Panc1 (cell line): ENCODE results near the gene RRBP1. TPM values are rescaled to one million over a fixed set of nuclear protein-coding genes. Genes with fewer than 3 reads are reported as not detected.

Experiments used
- ATAC-seq: fragments of 200-7000 bp; cut with Tn5 transposase; 2 replicates; pipeline ENCODE4 v1.9.1; 2020; ENCODE audit warnings: mild to moderate bottlenecking, moderate library complexity
- BruUV-seq: library from RNA; stranded (reverse); fragments of 400-500 nt; replicated peaks from 2 replicates; lab custom pipeline; 2021; lab: Mats Ljungman, UMichigan
- CTCF ChIA-PET: fragments of 300-600 bp; sonication (Branson Sonifier 250); formaldehyde crosslinking; loops from one replicate; lab custom pipeline; 2022; ENCODE audit warnings: antibody characterized with exemption; lab: Charles Lee
- POLR2A ChIA-PET: fragments of 300-600 bp; sonication (Branson Sonifier 250); formaldehyde crosslinking; loops from one replicate; lab custom pipeline; 2022; ENCODE audit warnings: antibody characterized with exemption; lab: Charles Lee
- DNase-seq: peaks from one replicate; pipeline ENCODE4 v3.0.0-alpha.2; 2010; ENCODE audit warnings: low read depth, low spot score
- H3K27ac ChIP-seq: 2 replicates; pipeline ENCODE4 v1.5.1; 2011; ENCODE audit warnings: mild to moderate bottlenecking, low read length, inconsistent platforms
- H3K27me3 ChIP-seq: fragments of 200-500 bp; sonication (Bioruptor generic); 2 replicates; pipeline ENCODE4 v1.6.0; 2014; ENCODE audit warnings: low read length, inconsistent platforms; ENCODE audit not compliant: control insufficient read depth, insufficient read depth
- H3K36me3 ChIP-seq: fragments of 200-500 bp; sonication (Bioruptor generic); 2 replicates; pipeline ENCODE4 v1.5.1; 2014; ENCODE audit warnings: inconsistent platforms, mild to moderate bottlenecking, low read length, moderate library complexity; ENCODE audit not compliant: control insufficient read depth, insufficient read depth
- H3K4me1 ChIP-seq: 2 replicates; pipeline ENCODE4 v1.5.1; 2011; ENCODE audit warnings: inconsistent platforms, mild to moderate bottlenecking, low read length, moderate library complexity; ENCODE audit not compliant: control insufficient read depth, insufficient read depth
- H3K4me3 ChIP-seq, 2 experiments: 2 replicates each; pipeline ENCODE4 v1.5.1; 2011 to 2012; ENCODE audit warnings: low read depth in 2 of 2, low read length in 2 of 2, mild to moderate bottlenecking in 2 of 2, inconsistent platforms in 1 of 2, moderate library complexity in 1 of 2
- H3K9me3 ChIP-seq: fragments of 200-500 bp; sonication (Bioruptor generic); 2 replicates; pipeline ENCODE4 v1.5.1; 2014; ENCODE audit warnings: low read depth, mild to moderate bottlenecking, inconsistent platforms, low read length, moderate library complexity; ENCODE audit not compliant: control insufficient read depth, insufficient read depth
- CTCF ChIP-seq: fragments of 450-650 bp; IDR thresholded peaks from 2 replicates; pipeline ENCODE4 v1.5.1; 2017; ENCODE audit warnings: mild to moderate bottlenecking
- POLR2AphosphoS5 ChIP-seq: IDR thresholded peaks from 2 replicates; pipeline ENCODE4 v1.6.1; 2012; ENCODE audit warnings: mild to moderate bottlenecking, low read depth, low read length, moderate library complexity
- REST ChIP-seq, 2 experiments: IDR thresholded peaks; 2 replicates each; pipeline ENCODE4 v1.6.1; 2011 to 2012; ENCODE audit warnings: low read depth in 2 of 2, control low read depth in 1 of 2, low read length in 1 of 2, mild to moderate bottlenecking in 1 of 2, moderate library complexity in 1 of 2; ENCODE audit not compliant: insufficient read depth in 1 of 2
- SIN3A ChIP-seq: IDR thresholded peaks from 2 replicates; pipeline ENCODE4 v1.6.1; 2012; ENCODE audit warnings: low read depth, mild to moderate bottlenecking, low read length, moderate library complexity, borderline replicate concordance; ENCODE audit not compliant: insufficient read depth
- TCF7L2 ChIP-seq: IDR thresholded peaks from 2 replicates; pipeline ENCODE4 v1.6.1; 2011; ENCODE audit warnings: mild to moderate bottlenecking, low read depth, low read length, inconsistent platforms
- in situ Hi-C: cut with HindIII; loops from 2 replicates; pipeline ENCODE4 v1.10.0; 2016; ENCODE audit warnings: low sequenced_read_pairs, low pct_unique_long_range_greater_than_20kb
- intact Hi-C: fragments of 100-400 bp; cut with micrococcal nuclease; formaldehyde crosslinking; loops from one replicate; pipeline ENCODE4 v1.10.0; 2022; ENCODE audit not compliant: unreplicated experiment
- total RNA-seq: library from RNA; stranded (reverse); gene quantifications from one replicate; pipeline ENCODE4 v1.2.1, GENCODE V29; 2021; ENCODE audit not compliant: unreplicated experiment

Gene RRBP1
- total RNA-seq, 1 experiment from 2014 or later: 152 TPM

- Histone ChIP-seq H3K27me3 (no peaks in the 10 kb centered on the region), H3K27ac (no peak overlapping the region), H3K36me3 (no peaks in the 10 kb centered on the region; the same call in 1 of the 2 replicates), H3K4me3 (no peak overlapping the region), H3K9me3 (no peaks in the 10 kb centered on the region), H3K4me1 (no peaks in the 10 kb centered on the region)
- TF ChIP-seq REST (IDR thresholded peaks at IDR 0.05; ENCODE audit: insufficient read depth in 1 of 2, low read depth in 2 of 2, low read length in 1 of 2): no peak
- no peak for TF ChIP-seq POLR2AphosphoS5
- no peak for TF ChIP-seq SIN3A
- TF ChIP-seq TCF7L2: no peak
- TF ChIP-seq CTCF: no peak
- CTCF ChIA-PET: no interaction called here
- POLR2A ChIA-PET: no interaction called here
- BruUV-seq: no TSS peak
- intact Hi-C loops: no loop called here
- in situ Hi-C loops: no loop called here
- DNase-seq: no peak
- ATAC-seq: no peak
Measured at GRCh38 chr20:17664025-17664633, 17.9 kb downstream of the RRBP1 start.

GRCh38 chr20:17663486-17663885 lies 18.6 kb downstream of the RRBP1 start:
- Histone ChIP-seq H3K4me1 (no peaks in the 10 kb centered on the region), H3K36me3 (no peaks in the 10 kb centered on the region; the same call in 1 of the 2 replicates), H3K4me3 (no peak overlapping the region), H3K27ac (no peak overlapping the region), H3K9me3 (no peaks in the 10 kb centered on the region), H3K27me3 (no peaks in the 10 kb centered on the region)
- no peak for TF ChIP-seq REST (IDR thresholded peaks at IDR 0.05; ENCODE audit: insufficient read depth in 1 of 2, low read depth in 2 of 2, low read length in 1 of 2)
- no peak for TF ChIP-seq CTCF
- TF ChIP-seq TCF7L2: no peak
- ChIA-PET CTCF (no interaction called here), POLR2A (no interaction called here)
- intact Hi-C loops (no loop called here), in situ Hi-C loops (no loop called here)
- DNase-seq (no peak), ATAC-seq (no peak)
- BruUV-seq: no TSS peak
